WI38 (cell line): ENCODE results near the gene IFNAR1.
A peak's percentile ranks its signal among the peaks of the same experiment; 100 is the strongest.
"Not testable (repeated sequence)": the region's sequence is repeated elsewhere in the genome, so short reads cannot be mapped to it uniquely, and the experiment has no call there.

Experiments
- H3K4me3 ChIP-seq: 2 replicates; pipeline ENCODE4 v1.5.1; 2011; ENCODE audit warnings: low read depth, mild to moderate bottlenecking, control low read depth, low read length
- CTCF ChIP-seq: IDR thresholded peaks from 2 replicates; pipeline ENCODE4 v1.5.1; 2012; ENCODE audit warnings: low read depth, mild to moderate bottlenecking, control low read depth, low read length

Gene IFNAR1

GRCh38 chr21:33374450-33375096 lies 49.8 kb downstream of the IFNAR1 start:
- no peak overlapping the region for H3K4me3 ChIP-seq
- TF ChIP-seq CTCF, result peak; percentile 63

GRCh38 chr21:33375101-33375644 lies 50.4 kb downstream of the IFNAR1 start:
- no peak for TF ChIP-seq CTCF
- H3K4me3 ChIP-seq, result no peak overlapping the region

- no peak for TF ChIP-seq CTCF
- no peak overlapping the region for H3K4me3 ChIP-seq
These were observed 52.6 kb downstream of the IFNAR1 start for GRCh38 chr21:33377221-33377920.

DNA sequence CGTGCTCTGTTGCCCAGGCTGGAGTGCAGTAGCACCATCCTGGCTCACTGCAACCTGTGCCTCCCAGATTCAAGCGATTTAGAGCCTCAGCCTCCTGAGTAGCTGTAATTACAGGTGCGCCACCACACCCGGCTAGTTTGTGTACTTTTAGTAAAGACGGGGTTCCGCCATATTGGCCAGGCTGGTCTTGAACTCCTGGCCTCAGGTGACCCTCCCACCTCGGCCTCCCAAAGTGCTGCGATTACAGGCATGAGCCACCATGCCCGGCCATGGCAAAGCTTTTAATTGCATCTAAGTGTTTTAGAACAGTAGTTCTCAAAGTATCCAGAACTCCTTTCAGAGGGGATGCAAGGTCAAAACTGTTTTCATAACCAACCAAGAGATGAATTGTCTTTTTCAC lies 53.3 kb downstream of the IFNAR1 start:
- no peak for TF ChIP-seq CTCF
- H3K4me3 ChIP-seq, result no peak overlapping the region

DNA sequence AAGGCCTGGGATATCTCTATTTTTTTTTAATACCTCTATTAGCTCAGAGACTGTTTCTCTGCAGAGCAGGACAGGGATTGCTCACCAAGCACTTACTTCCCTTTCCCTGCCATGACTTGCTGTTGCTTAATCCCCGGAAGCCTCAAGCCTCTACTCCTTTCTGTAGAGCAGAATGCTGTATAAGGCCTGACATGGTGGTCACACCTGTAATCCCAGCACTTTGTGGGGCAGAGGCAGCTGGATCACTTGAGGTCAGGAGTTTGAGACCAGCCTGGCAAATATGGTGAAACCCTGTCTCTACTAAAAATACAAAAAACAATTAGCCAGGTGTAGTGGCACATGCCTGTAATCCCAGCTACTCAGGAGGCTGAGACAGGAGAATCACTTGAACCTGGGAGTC lies 55.2 kb downstream of the IFNAR1 start:
- H3K4me3 ChIP-seq, result not testable (repeated sequence)

DNA sequence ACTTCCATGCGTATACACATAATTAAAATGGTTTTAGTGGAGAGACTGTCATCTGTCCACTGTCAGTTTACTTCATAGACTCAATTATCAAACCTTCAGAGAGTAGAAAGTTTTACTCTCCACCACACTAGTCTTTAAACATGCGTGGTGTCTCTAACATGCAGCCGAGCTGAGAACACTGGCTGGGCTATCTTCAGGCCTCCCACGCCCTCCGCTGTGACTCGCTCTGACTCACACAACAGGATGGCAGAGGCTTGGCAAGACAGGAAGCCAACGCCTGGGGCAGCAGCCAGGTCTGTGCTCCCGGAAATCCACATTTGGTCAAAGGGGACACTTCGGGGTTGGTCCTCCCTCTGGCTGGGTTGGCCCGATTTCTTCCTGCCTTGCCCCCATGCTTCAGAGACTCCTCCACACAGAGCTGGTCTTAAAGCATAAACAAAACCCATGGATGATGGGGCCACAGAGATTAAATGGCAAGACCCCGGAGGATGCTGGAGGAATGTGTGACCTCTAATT lies 55.8 kb downstream of the IFNAR1 start:
- H3K4me3 ChIP-seq, result no peak overlapping the region
- TF ChIP-seq CTCF, result no peak

DNA sequence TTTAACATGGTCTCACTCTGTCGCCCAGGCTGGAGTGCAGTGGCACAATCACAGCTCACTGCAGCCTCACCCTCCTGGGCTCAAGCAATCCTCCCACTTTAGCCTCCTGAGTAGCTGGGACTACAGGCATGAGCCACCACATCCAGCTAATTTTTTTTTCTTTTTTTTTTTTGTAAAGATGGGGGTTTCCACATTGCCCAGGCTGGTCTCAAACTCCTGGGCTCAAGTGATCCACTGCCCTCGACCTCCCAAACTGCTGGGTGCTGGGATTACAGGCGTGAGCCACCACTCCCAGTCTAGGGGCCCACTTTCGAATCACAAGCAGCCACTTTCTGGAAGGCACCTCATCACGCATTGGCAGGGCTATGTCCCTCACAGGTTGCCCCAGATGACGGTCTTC lies 56.6 kb downstream of the IFNAR1 start:
- H3K4me3 ChIP-seq, result not testable (repeated sequence)

DNA sequence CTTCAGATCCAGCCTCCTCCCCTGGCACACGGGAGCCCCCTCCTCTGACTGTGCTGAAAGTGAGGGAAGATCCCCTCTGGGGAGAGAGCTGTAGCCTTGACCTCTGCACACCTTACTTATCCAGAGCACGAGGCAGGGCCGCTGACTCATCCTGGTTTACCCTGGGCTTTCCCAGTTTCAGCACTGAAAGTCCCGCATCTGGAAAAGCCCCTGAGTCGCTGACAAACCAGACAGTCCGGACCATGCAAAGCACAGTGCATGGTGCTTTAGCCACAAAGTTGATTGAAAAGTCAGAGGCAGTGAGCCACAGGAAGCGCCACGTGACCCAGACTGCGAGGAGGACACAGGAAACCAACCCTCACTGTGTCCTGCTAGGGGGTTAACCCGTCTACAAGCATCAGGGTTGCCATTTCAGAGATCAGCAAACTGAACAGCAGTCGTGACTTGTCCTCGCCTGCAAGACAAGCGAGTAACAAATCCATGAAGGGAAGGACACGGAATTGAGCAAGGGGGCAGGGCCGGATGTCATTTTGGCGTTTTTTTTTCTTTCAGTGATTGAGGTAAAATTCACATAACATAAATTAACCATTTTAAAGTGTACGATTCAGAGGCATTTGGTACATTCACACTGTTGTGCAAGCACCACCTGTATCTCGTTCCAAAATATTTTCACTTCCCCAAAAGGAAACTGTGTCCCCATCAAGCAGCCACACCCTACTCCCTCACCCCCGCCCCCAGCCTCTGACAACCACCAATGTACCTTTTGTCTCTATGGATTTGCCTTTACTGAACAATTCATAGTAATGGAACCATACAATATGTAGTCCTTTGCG lies 58.5 kb downstream of the IFNAR1 start:
- no peak for TF ChIP-seq CTCF
- H3K4me3 ChIP-seq, result peak overlapping the region; percentile 34
